ENCODE data around the gene XRCC2.

XRCC2 gene

GRCh38 chr7:152608208-152608607, 67.7 kb downstream of the XRCC2 start:
- DNase-seq, result no peak

GRCh38 chr7:152607007-152607406, 68.9 kb downstream of the XRCC2 start:
- DNase-seq, result no peak

GRCh38 chr7:152602962-152603361, 73.0 kb downstream of the XRCC2 start:
- DNase-seq, result no peak

- no peak for DNase-seq
These were observed 74.6 kb downstream of the XRCC2 start for GRCh38 chr7:152601305-152601798.

- DNase-seq, result no peak
These were observed 75.7 kb downstream of the XRCC2 start for GRCh38 chr7:152600266-152600665.

GRCh38 chr7:152597507-152597906, 78.4 kb downstream of the XRCC2 start:
- DNase-seq, result no peak

GRCh38 chr7:152596824-152597223, 79.1 kb downstream of the XRCC2 start:
- DNase-seq, result no peak
